K562 (cell line): ENCODE measurements around the gene DGLUCY. TPM values are rescaled to one million over a fixed set of nuclear protein-coding genes. Genes with fewer than 3 reads are reported as not detected.

Experiments
- MGA ChIP-seq: fragments of 450-650 bp; IDR thresholded peaks from 2 replicates; pipeline ENCODE4 v1.6.1; 2016; ENCODE audit warnings: mild to moderate bottlenecking, moderate library complexity
- POLR2B ChIP-seq: fragments of 450-650 bp; IDR thresholded peaks from 2 replicates; pipeline ENCODE4 v1.6.1; 2018; ENCODE audit warnings: low read depth; ENCODE audit not compliant: partially characterized antibody
- RNF2 ChIP-seq: sonication (generic); IDR thresholded peaks from 2 replicates; pipeline ENCODE4 v1.6.1; 2016
- ZKSCAN8 ChIP-seq: fragments of 200-800 bp; sonication (Bioruptor generic); IDR thresholded peaks from 2 replicates; pipeline ENCODE4 v1.6.1; 2016; ENCODE audit warnings: missing genetic modification characterization, missing compliant biosample characterization
- polyA plus RNA-seq, 8 experiments: library from polyadenylated mRNA; depleted of rRNA in 4 of 8; stranded (reverse) in 5 of 8; unstranded in 3 of 8; fragments of >200 nt; fragmentation: Nextera tagmentation in 2 of 8; fragmentation: Illumina TruSeq in 1 of 8; extraction: Ambion mirVana in 2 of 8; extraction: Trizol in 1 of 8; gene quantifications; 2 replicates each; pipeline versions ENCODE4 v1.2.1 to v1.2.3, GENCODE V29; 2011 to 2014; ENCODE audit warnings: inconsistent platforms in 1 of 8, missing spikeins in 1 of 8
- total RNA-seq, 7 experiments: library from RNA; depleted of rRNA in 6 of 7; stranded (reverse); fragments of >200 nt in 6 of 7; fragmentation: Illumina TruSeq in 2 of 7; extraction: Trizol in 2 of 7; gene quantifications; 2 replicates each; pipeline versions ENCODE4 v1.2.1 to v1.2.3, GENCODE V29; 2011 to 2021; ENCODE audit warnings: low replicate concordance in 1 of 7

DGLUCY gene
- total and polyA plus RNA-seq, 9 of the 15 experiments (the other 6 are each of a cell fraction or from before 2014, with no cell fraction given), result 9.9 to 28.4 (median 21.0) TPM

GRCh38 chr14:91114079-91115065 lies 499 bp downstream of the DGLUCY start (continued):
- TF ChIP-seq MGA (peak; percentile 83), POLR2B (peak; percentile 40), RNF2 (0 out of 2 replicates have a peak, but pooled peaks have one; percentile 17), ZKSCAN8 (no peak)
